Colon (tissue), 2 donors: ENCODE results near the gene HOXD3.

Source experiments
- FAIRE-seq: peaks from 2 replicates; lab custom pipeline; 2012; peaks lifted over from hg19 to GRCh38; lab: Jason Lieb, UNC
- donor health status: control.
- donor health status: control.

HOXD3 gene

DNA sequence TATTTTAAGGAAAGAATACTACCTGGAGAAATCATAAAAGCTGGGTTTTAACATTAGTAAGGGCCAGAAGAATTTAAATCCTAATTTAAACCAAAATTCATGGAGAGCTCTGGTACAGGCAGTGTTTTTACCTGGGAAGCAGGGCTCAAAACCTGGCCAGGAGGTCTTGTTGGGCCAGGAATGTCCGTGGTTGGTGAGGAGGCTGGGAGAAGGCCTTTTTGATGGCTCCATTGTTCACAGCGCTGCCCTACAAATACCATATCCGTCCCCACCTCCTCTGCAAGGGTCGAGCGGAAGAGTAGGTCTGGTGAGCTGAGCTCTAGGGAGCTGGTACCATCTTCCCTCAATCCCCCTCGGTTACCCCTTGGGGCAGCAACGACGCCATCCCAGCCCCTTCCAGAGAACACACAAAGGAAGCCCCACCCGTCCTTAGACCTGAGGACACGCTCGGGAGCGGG lies 20.5 kb downstream of the HOXD3 start:
- FAIRE-seq: no peak

DNA sequence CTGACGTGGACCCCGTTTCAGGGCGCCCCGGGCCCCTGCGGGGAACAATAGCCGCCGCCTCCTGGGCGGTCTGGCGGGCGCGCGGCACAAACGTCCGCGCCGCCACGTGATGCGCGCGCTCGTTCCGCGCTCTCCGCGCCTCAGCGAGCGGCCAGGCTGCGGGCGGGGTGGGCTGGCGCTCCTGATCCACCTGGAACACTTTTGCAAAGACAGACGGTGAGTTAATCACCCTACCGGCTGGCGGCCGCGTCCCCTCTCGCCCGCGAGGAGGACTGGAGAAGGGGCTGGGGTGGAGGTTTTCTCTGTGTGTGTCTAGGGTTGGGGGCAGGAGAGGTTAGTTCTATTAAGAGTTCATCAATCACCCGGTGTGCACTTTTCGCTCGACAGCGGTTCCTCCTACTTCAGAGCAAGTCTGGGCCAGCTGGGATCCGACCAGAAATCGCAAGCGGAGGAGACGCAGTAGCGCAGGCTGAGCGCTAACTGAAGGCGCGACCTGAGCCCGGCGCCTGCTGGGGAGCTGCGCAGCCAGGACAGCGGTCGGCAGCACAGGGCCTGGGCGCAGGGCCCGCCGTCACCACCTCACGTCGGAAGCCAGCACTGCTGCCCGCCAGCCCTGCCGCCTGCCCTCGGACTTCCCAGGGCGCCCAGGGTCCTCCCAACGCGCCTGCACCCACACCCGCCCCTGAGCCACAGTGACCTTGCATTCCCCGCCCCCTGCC lies 21.1 kb downstream of the HOXD3 start:
- FAIRE-seq: no peak

DNA sequence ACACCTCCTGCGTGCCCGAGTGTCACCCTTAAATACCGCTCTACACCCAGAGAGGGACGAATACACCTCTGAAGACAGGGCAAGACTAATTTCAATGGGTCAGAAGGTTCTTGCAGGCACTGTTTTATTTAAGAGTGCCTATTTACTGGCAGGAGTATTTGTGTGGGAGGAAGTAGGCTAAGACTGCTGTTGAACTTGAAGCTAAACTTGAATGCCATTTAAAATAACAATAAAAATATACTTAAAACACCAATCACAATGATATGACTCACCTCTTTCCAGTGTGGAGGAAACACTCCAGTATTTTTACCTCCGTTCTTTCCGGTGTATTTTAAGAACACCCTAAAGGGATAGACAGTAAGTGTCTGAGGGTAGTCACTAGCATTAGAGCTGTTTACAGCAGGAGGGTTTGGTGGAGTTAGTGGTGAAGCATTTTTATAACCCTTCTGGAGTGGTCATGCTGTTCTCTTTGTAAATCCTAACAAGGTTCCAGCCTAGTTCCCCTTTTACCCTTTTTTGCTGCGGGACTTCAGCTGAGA lies 21.7 kb downstream of the HOXD3 start:
- FAIRE-seq: no peak

DNA sequence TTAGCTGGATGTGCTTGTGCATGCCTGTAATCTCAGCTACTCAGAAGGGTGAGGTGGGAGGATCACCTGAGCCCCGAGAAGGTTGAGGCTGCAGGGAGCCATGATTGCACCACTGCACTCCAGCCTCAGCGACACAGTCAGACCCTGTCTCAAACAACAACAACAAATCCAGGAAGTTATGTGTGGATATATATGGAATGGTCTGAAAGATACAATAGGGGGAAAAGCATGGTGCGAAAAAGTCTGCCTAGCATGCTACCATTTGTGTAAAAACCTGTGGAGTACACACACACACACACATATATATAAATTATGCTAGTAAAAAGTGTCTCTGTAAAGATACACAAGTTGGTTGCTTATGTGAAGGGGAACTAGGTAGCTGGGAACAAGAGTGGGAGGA lies 24.4 kb downstream of the HOXD3 start:
- no peak for FAIRE-seq

DNA sequence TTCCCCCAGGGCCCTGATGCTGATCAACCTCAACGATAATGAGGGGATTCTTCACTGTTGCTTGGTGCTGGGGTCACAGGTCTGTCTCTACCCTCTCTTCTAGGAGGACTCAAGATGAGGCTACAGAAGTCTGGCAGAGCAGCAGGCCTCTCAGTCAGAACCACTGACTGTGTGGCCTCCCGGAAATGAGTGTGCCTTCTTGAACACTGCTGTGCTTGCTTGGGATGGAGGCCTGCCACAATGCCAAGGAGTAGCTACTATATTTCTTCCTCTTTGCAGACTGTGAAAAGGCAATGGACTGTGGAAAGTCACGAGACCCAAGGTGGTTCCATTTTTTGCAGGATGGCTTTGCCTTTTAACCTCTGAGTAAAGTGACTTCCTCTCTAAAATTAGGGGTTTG lies 25.6 kb downstream of the HOXD3 start:
- no peak for FAIRE-seq

DNA sequence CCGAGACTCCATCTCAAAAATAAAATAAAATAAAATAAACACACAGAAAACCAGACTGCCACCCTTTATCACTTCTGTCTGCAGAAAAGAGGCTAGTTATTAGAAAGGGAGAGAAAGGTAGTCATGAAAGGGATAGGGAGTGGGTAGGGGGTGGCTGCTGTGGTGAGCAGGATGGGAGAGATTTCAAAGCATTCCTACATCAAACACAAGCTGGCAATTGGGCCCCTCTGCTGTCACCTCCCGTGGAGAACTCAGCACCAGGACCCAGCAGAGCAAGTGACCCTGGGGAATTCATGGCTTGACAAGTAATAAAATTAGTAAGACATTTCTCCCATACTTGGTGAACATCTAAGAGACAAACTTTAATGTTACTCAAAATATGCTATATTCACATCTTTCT lies 27.6 kb downstream of the HOXD3 start:
- FAIRE-seq: no peak

DNA sequence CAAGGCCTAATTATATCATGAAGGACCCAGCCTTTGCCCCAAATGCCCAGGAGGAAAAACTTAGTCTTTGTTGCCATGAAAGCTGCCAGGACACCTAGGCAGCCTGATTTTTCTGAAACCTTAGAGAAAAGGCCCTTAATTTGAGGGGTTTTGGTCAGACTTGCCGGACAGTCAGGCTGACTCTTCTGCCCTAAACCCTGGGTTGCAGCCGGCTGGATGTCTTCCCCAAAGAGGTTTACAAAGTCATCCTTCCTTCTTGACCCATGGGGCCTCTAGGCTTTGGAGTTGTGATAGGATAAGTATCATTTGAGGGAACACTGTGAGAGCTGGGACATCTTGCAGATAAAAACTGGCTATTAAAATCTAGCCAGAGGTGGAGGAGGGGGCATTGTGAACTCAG lies 28.9 kb downstream of the HOXD3 start:
- FAIRE-seq: no peak

DNA sequence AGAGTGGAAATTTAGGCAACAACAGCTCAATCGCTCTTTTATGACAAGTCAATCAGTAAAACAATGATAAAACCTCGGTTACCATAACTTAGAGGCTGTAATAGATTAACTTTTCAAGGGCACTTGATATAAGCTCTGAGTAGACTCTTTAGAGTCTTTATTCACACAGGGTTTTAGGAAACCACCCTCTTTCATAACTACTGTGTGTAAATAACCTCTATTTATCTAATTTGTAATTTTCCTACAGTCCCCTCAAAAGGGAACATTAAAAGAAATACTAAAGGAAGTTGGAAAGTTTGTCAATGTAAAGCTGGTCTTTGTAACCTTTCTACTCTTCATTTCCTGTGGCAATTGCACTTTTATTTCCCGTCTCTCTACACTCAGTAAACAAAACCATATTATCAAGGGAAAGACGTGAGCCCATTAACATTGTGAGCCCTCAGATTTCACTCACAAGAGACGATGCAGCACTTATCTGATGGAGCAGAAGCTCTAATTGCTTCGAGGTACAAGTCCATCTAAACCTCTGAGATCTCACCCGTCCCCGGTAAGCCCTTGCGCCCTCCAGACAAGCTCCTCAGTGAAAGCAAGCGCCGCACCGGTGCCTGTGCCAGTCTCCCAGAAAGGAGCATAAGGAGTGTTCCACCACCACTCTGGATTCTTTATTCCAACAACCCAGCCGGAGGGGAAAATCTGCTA lies 30.2 kb downstream of the HOXD3 start:
- no peak for FAIRE-seq

DNA sequence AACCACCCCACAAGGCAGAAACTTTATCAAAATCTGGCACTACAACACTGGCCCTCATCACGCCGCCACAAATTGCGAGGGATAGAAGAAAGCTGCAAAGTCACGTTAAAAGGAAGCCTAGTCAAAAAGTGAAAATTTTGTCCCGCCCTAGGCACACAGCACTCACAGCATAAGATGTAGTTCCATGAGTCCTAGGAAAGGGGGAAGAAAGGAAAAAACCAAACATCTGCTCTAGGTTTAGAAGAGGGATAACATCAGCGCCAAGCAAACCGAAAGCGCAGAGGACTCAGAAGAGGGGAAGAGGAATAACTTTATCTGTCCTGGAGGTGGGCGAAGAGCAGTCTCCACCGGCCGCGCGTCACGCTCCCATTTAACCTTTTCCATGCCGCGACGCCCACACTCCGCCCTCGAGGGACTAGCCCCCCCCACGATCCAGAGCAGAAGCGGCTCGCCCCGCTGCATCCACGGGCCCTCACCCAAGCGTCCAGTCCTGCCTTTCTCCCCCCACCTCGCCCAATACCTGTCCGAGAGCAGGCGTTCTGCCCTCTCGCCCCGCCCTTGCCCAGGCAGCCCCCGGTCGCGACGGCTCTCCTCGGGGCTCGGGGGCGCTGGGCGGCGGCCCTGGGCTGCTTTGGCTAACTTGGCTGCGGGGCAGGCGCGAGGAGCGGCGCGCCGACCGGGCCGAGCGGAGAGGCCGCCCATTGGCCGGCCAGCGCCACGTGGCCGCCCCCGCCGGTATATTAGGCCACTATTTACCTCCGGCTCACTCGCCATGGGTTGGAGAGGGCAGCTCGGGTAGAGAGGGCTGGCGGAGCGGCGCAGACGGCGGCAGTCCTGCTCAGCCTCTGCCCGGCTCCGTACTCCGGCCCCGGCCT lies 31.0 kb downstream of the HOXD3 start, which contains the start of gene HOXD1:
Gene HOXD1, plus strand, starts transcription at position 770 of the 875 bp plus-strand sequence. CDS start 134 bp downstream, outside the sequence.
- FAIRE-seq: no peak

DNA sequence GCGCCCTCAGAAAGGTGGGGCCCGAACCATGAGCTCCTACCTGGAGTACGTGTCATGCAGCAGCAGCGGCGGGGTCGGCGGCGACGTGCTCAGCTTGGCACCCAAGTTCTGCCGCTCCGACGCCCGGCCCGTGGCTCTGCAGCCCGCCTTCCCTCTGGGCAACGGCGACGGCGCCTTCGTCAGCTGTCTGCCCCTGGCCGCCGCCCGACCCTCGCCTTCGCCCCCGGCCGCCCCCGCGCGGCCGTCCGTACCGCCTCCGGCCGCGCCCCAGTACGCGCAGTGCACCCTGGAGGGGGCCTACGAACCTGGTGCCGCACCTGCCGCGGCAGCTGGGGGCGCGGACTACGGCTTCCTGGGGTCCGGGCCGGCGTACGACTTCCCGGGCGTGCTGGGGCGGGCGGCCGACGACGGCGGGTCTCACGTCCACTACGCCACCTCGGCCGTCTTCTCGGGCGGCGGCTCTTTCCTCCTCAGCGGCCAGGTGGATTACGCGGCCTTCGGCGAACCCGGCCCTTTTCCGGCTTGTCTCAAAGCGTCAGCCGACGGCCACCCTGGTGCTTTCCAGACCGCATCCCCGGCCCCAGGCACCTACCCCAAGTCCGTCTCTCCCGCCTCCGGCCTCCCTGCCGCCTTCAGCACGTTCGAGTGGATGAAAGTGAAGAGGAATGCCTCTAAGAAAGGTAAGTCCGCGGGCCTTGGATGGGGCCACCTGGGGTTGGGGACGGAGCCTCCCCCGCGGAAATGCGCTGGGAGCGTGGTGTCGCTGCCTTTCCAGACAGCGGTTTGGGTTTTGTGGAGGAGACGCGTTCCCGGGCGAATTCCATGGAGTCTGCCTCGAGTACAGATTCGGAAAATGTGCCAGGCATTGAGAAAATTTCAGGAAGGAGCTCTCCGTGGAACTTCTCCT lies 31.9 kb downstream of the HOXD3 start:
- FAIRE-seq: no peak

DNA sequence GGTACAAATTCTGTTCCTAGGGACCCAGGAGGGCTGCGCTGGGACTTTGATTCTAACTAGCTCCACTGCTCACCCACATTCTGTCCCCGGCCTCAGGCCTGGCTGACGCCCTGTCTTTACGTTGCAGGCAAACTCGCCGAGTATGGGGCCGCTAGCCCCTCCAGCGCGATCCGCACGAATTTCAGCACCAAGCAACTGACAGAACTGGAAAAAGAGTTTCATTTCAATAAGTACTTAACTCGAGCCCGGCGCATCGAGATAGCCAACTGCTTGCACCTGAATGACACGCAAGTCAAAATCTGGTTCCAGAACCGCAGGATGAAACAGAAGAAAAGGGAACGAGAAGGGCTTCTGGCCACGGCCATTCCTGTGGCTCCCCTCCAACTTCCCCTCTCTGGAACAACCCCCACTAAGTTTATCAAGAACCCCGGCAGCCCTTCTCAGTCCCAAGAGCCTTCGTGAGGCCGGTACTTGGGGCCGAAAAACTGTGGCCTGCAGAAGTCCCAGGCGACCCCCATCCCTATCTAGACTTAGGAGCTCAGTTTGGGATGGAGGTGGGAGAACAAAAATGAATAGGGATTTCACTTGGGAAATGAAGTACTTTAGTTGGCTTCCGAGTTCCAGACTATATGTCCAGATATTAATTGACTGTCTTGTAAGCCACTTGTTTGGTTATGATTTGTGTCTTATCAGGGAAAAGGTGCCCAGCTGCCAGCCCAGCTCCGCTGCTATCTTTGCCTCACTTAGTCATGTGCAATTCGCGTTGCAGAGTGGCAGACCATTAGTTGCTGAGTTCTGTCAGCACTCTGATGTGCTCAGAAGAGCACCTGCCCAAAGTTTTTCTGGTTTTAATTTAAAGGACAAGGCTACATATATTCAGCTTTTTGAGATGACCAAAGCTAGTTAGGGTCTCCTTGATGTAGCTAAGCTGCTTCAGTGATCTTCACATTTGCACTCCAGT lies 32.9 kb downstream of the HOXD3 start:
- FAIRE-seq: no peak

DNA sequence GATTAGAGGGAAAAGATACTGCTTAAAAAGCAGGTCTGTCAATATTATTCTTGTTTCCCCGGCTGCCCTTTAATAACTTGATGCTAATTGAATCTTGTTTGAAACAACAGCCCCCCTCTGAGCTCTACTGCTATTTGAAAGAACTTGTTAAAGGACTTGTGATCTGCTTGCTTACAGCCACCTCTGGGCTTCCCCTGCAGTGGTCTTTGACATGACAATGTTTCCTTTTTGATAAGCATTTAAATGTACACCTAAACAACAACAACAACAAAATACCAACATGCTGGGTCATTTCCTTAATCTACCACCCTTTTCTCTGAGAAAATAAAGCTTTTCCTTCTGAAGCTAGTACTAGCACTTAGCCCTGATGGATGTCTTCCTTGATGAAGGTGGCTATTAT lies 35.2 kb downstream of the HOXD3 start:
- no peak for FAIRE-seq

DNA sequence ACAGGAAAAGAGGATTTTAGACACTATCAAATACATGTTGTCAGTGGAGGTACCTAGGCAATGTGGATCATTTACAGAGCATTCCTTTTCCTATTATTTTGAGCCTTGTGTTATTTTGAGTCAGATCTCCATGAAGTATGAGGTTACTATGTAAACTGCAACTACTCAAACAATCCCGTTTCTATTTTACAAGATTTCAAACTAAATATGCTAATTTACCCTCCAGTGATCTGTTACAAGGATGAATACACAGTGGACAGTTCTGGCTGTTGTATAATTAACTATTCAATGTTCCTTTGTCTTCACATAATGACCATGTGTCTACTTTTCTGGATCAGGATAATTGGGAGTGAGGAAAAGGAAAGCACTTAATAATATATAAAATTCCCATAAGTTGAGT lies 35.9 kb downstream of the HOXD3 start:
- no peak for FAIRE-seq

DNA sequence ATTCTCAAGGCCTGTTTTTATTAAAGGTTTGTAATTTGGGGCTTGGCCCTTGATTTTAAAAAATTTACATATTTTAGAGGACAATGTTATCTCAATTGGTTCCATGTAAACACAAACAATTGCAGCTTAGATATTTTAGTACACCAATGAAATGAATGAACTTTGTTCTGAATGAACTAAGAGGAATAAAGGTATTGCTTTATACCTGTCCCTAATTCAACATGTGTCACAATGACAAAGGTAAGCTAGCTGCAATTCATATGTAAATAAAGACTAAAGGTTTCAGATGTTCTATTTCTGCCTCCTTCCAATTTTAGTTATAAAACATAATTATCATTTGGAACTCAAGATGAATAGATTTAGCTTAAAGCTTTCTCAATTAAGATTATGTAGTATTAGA lies 42.8 kb downstream of the HOXD3 start:
- FAIRE-seq: peak; percentile 33

DNA sequence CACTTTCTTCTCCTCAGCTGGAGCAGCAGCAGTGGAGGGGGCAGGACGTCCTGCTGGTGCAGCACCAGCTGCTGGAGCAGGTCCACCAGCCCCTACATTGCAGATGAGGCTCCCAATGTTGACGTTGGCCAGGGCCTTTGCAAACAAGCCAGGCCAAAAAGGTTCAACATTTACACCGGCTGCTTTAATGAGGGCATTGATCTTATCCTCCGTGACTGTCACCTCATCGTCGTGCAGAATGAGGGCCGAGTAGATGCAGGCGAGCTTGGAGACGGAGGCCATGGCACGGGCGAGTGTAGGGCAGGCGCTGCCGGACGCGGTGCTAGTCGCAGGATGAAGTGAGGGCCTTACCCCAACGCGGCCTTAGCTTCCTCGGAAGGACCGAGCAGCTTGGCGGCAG lies 43.9 kb downstream of the HOXD3 start:
- no peak for FAIRE-seq

DNA sequence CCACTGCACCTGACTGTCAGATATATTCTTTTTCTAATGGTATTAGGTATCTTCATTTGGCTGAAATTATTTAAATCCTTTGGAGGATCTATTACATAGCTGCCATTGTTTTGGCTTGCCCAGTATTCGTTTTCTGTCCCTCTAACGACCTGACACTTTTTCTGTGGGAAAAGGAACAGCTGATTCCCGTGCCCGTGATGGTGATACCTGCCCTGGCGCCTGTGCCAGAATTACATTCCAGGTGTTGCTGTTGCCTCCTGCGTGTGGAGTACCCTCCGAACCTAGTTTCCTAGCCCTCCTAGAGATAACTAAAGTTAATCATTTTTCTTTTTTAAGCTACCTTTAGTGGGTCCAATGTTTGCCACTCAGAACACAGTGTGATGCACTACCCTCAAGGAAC lies 45.4 kb downstream of the HOXD3 start:
- no peak for FAIRE-seq

DNA sequence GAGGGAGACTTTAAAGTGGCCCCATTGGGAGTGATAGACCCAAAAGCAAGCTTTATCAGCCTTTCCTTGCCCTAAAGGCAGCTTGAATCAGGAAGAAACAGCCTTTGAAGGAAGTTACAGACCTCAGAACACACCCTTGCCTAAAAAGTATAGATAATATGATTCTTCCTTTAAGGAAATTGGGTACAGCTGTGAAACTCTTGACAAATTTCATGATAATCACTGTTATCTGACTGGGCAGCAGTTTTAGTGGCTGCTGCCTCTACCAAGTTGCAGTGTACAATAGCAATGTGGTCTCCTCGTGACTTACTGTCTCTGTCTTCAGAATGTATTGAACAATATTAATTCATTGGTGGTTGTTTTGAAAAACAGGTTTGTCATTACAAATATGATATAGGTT lies 48.0 kb downstream of the HOXD3 start:
- no peak for FAIRE-seq

DNA sequence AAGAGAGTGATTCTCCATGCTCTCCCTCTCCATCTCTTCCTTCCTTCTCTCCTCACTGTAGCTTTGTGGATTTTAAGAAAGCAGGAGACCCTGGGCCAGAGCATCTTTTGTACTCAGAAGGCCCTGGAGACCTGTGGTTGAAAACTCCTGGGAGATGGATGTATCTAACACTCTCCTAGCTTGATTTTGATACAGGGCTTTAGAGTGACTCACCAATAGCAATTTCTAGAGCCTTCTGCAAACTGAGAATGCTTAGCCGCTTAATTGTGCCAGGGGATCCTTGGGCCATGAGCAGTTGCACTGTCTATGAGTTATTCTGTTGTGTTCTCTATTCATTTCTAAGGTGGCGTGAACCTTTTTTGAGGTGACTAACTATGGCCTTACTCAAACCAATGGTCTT lies 49.0 kb downstream of the HOXD3 start:
- FAIRE-seq: no peak

DNA sequence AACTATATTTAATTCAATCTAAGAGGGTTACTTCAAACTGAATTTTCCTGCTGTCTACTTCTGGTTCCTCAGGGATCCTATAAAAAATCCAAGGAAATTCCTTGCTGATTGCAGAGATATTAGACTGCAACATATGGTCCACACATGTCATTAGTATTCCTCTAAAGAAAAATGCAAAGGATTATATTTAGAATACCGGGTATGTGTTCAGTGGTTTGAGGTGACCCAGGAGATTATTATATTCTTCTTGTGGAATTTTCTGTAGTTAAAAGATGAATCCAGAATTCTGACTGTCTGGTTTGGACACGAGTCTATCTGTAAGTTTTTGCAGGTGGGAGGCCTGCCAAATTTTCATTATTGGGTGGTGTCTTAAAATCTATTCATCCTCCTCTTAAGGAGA lies 49.6 kb downstream of the HOXD3 start:
- no peak for FAIRE-seq

DNA sequence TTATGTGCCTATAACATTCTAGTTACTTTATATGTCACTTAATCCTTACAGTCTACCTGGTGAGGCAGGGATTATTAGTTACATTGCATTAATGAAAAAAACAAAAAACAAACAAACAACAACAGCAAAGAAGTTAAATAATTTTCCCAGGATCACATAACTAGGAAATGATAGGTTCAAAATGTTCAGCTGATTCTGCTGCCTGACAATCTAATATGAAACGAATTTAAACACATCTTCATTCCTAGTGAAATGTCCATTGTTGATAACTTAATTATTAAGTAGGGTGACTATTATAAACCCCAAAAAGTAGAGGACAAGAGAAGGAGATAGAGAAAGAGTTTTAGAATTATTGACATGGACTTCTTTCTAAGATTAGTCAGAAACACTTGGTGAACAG lies 54.0 kb downstream of the HOXD3 start:
- FAIRE-seq: no peak
